Measurements from ENCODE around the gene ERBB2. TPM values are rescaled to one million over a fixed set of nuclear protein-coding genes. Genes with fewer than 3 reads are reported as not detected.

ERBB2 gene
- total and polyA plus RNA-seq, 2 of the 8 experiments (the other 6 are each of a cell fraction or from before 2014, with no cell fraction given) = 183 to 394 TPM

- no peak for TF ChIP-seq POU5F1 (IDR thresholded peaks at IDR 0.05; ENCODE audit: low read depth, low read length)
- no peak for TF ChIP-seq RFX5 (IDR thresholded peaks at IDR 0.05; ENCODE audit: borderline replicate concordance, low read depth, low read length)
- TF ChIP-seq POLR2AphosphoS5 (IDR thresholded peaks at IDR 0.05; ENCODE audit: low read depth, low read length) = no peak
- TF ChIP-seq RNF2 (IDR thresholded peaks at IDR 0.05; ENCODE audit: borderline replicate concordance, low read depth, low read length, missing control alignments, poor library complexity, severe bottlenecking) = no peak
Measured at GRCh38 chr17:39711851-39712250, 12.0 kb downstream of the ERBB2 start (continued).
